PFSK-1 (cell line): Measurements from ENCODE around the gene SMARCA1.

ENCODE experiments used
- SIN3A ChIP-seq: IDR thresholded peaks from 2 replicates; pipeline ENCODE4 v1.6.1; 2012; ENCODE audit warnings: mild to moderate bottlenecking, low read length, moderate library complexity, borderline replicate concordance; ENCODE audit not compliant: insufficient read depth
- TF ChIP-seq, protein P1 (sequence below), 2 experiments: IDR thresholded peaks; 2 replicates each; pipeline versions ENCODE4 v1.6.1 to v1.8.0; 2011 to 2012; ENCODE audit warnings: low read depth in 2 of 2, low read length in 2 of 2, control low read depth in 1 of 2, inconsistent platforms in 1 of 2, mild to moderate bottlenecking in 1 of 2, moderate library complexity in 1 of 2; ENCODE audit not compliant: insufficient read depth in 1 of 2

DNA sequence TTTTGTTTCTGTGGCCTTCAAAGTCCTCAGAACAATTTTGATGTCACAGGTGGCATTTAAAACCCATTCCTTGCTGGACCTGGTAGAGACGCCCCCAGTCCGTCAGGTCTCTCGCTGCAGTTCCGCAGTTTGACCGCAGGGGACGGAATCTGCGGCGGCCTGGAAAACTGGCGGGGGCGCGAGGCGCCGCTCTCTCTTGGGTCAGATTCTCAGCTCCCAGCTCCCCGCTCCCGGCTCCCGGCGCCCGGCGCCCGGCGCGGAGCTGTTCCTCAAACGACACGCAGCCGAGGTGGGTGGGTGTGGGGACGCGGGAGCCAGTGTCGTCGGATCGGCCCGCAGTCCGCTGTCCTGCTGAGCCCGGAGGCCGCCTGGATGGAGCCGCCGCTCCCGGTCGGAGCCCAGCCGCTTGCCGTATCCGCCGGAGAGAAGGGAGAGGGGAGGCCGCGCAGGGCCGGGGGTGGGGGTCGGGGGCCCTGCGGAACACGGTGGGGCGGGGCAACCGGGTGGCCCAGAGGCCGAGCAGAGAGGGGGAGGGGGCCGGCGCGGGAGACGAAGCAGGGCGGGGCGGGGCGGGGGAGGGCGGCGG, 16.9 kb upstream of the SMARCA1 start, which contains the start of gene OCRL:
- no peak for TF ChIP-seq SIN3A
- TF ChIP-seq, protein P1, sequence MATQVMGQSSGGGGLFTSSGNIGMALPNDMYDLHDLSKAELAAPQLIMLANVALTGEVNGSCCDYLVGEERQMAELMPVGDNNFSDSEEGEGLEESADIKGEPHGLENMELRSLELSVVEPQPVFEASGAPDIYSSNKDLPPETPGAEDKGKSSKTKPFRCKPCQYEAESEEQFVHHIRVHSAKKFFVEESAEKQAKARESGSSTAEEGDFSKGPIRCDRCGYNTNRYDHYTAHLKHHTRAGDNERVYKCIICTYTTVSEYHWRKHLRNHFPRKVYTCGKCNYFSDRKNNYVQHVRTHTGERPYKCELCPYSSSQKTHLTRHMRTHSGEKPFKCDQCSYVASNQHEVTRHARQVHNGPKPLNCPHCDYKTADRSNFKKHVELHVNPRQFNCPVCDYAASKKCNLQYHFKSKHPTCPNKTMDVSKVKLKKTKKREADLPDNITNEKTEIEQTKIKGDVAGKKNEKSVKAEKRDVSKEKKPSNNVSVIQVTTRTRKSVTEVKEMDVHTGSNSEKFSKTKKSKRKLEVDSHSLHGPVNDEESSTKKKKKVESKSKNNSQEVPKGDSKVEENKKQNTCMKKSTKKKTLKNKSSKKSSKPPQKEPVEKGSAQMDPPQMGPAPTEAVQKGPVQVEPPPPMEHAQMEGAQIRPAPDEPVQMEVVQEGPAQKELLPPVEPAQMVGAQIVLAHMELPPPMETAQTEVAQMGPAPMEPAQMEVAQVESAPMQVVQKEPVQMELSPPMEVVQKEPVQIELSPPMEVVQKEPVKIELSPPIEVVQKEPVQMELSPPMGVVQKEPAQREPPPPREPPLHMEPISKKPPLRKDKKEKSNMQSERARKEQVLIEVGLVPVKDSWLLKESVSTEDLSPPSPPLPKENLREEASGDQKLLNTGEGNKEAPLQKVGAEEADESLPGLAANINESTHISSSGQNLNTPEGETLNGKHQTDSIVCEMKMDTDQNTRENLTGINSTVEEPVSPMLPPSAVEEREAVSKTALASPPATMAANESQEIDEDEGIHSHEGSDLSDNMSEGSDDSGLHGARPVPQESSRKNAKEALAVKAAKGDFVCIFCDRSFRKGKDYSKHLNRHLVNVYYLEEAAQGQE (IDR thresholded peaks at IDR 0.05; ENCODE audit: insufficient read depth in 1 of 2, low read depth in 2 of 2, low read length in 2 of 2): no peak
